Measurements from ENCODE around the gene PLS1.
"Not testable (repeated sequence)": the region's sequence is repeated elsewhere in the genome, so short reads cannot be mapped to it uniquely, and the experiment has no call there.

The PLS1 gene

GRCh38 chr3:142595951-142596725, at the start of gene PLS1:
Gene PLS1 (plus strand): TSS chr3:142596393. CDS start chr3:142664238, 67,845 bp downstream.
- DNase-seq (ENCODE audit: low spot score): peak; percentile 97

- DNase-seq (ENCODE audit: low spot score): no peak
Measured at GRCh38 chr3:142549986-142550385, 46.2 kb upstream of the PLS1 start.

GRCh38 chr3:142552579-142552978, 43.6 kb upstream of the PLS1 start:
- not testable (repeated sequence) for DNase-seq (ENCODE audit: low spot score)

GRCh38 chr3:142553741-142554140, 42.5 kb upstream of the PLS1 start:
- DNase-seq (ENCODE audit: low spot score): no peak

GRCh38 chr3:142560118-142560517, 36.1 kb upstream of the PLS1 start:
- DNase-seq (ENCODE audit: low spot score): no peak

GRCh38 chr3:142563496-142563997, 32.6 kb upstream of the PLS1 start:
- DNase-seq (ENCODE audit: low spot score): no peak

GRCh38 chr3:142566096-142566495, 30.1 kb upstream of the PLS1 start:
- no peak for DNase-seq (ENCODE audit: low spot score)

- no peak for DNase-seq (ENCODE audit: low spot score)
Measured at GRCh38 chr3:142568393-142569017, 27.7 kb upstream of the PLS1 start.

GRCh38 chr3:142569422-142569821, 26.8 kb upstream of the PLS1 start:
- DNase-seq (ENCODE audit: low spot score): not testable (repeated sequence)

GRCh38 chr3:142574223-142574622, 22.0 kb upstream of the PLS1 start:
- DNase-seq (ENCODE audit: low spot score): not testable (repeated sequence)

GRCh38 chr3:142574665-142575064, 21.5 kb upstream of the PLS1 start:
- no peak for DNase-seq (ENCODE audit: low spot score)

- no peak for DNase-seq (ENCODE audit: low spot score)
Measured at GRCh38 chr3:142576792-142577191, 19.4 kb upstream of the PLS1 start.

- DNase-seq (ENCODE audit: low spot score): no peak
Measured at GRCh38 chr3:142577696-142578328, 18.4 kb upstream of the PLS1 start.

- peak; percentile 95 for DNase-seq (ENCODE audit: low spot score)
Measured at GRCh38 chr3:142578329-142579223, 17.6 kb upstream of the PLS1 start, which contains the start of gene ATR. Gene ATR (minus strand): TSS chr3:142578733. CDS start chr3:142578704, 29 bp downstream.

GRCh38 chr3:142580061-142580423, 16.2 kb upstream of the PLS1 start:
- DNase-seq (ENCODE audit: low spot score): no peak

- DNase-seq (ENCODE audit: low spot score): not testable (repeated sequence)
Measured at GRCh38 chr3:142581070-142581469, 15.1 kb upstream of the PLS1 start.

GRCh38 chr3:142586803-142587406, 9.3 kb upstream of the PLS1 start:
- no peak for DNase-seq (ENCODE audit: low spot score)

- DNase-seq (ENCODE audit: low spot score): no peak
Measured at GRCh38 chr3:142588703-142589102, 7.5 kb upstream of the PLS1 start.

- DNase-seq (ENCODE audit: low spot score): not testable (repeated sequence)
Measured at GRCh38 chr3:142592268-142592667, 3.9 kb upstream of the PLS1 start.

- DNase-seq (ENCODE audit: low spot score): no peak
Measured at GRCh38 chr3:142595141-142595540, 1.1 kb upstream of the PLS1 start.

- DNase-seq (ENCODE audit: low spot score): no peak
Measured at GRCh38 chr3:142595581-142595950, 627 bp upstream of the PLS1 start.

- DNase-seq (ENCODE audit: low spot score): no peak
Measured at GRCh38 chr3:142596726-142597088, 514 bp downstream of the PLS1 start.
